Testis (tissue), 2 donors: Measurements from ENCODE around the gene ZNF394.

Source experiments
- CTCF ChIP-seq, 3 experiments: fragments of 450-650 bp in 2 of 3; fragments of 200-600 bp in 1 of 3; sonication (generic) in 1 of 3; IDR thresholded peaks; one replicate each; pipeline ENCODE4 v1.5.1; 2016 to 2019; ENCODE audit warnings: antibody characterized with exemption in 3 of 3, mild to moderate bottlenecking in 2 of 3, moderate library complexity in 1 of 3
- POLR2A ChIP-seq: fragments of 450-650 bp; IDR thresholded peaks from one replicate; pipeline ENCODE4 v1.6.1; 2017; ENCODE audit warnings: antibody characterized with exemption, mild to moderate bottlenecking, moderate library complexity

DNA sequence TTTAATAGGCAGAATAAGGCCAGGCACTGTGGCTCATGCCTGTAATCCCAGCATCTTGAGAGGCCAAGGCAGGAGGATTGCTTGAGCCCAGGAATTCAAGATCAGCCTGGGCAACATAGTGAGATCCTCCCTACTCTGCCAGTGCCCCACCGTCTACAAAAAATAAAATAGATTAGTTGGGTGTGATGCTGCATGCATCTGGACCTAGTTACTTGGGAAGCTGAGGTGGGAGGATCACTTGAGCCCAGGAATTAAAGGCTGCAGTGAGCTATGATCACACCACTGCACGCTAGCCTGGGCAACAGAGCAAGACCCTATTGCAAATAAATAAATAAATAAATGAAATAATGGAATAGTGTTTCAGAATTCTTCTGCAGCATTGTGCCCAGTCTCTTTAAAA lies 35.6 kb upstream of the ZNF394 start:
- no peak for TF ChIP-seq CTCF (IDR thresholded peaks at IDR 0.05)
- TF ChIP-seq POLR2A: no peak
